Measurements from ENCODE around the gene RRAS2. TPM values are rescaled to one million over a fixed set of nuclear protein-coding genes. Genes with fewer than 3 reads are reported as not detected.
"Not testable (repeated sequence)": the region's sequence is repeated elsewhere in the genome, so short reads cannot be mapped to it uniquely, and the experiment has no call there.

Gene RRAS2
- total RNA-seq, 4 donors from 2014 or later = 35.5 to 162 (median 77.6) TPM

DNA sequence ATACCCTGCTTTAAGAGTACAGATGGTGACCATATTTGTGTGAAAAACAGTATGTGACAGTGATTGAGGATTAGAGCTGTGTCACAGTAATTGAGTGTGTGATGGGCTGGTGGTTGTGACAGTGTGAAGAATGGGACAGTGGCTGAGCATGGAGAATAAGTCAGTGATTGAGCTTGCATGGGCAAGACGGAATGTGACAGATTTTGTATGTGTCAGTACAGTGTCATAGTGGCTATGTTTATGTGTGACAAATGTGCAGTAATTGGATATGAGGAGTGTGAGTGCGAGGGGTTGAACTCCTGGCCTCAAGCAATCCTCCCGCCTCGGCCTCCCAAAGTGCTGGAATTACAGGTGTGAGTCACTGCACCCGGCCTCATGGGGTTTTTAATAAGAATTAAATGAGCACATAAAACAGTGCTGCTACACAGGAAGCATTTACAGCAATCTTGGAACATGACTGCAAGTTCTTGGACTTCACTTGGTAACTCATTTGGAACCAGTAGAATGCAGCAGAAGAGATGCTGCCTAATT, 583 bp upstream of the RRAS2 start:
- no peak for DNase-seq
- no peaks in the 10 kb centered on the region for H3K27me3 ChIP-seq
- H3K4me1 ChIP-seq = no peaks in the 10 kb centered on the region
- H3K9me3 ChIP-seq = no peaks in the 10 kb centered on the region
- H3K36me3 ChIP-seq = no peaks in the 10 kb centered on the region
- H3K4me3 ChIP-seq = peak overlapping the region in 3 of 4 donors; percentile 96 to 99 (median 98)
- H3K27ac ChIP-seq = peak overlapping the region in 2 of 4 donors; percentile 89 to 91
- TF ChIP-seq POLR2A (IDR thresholded peaks at IDR 0.05) (no peak), CTCF (IDR thresholded peaks at IDR 0.05) (no peak)

- DNase-seq = peak; percentile 23 to 82 (median 73)
- Histone ChIP-seq H3K27ac (peak overlapping the region; percentile 89 to 91 (median 90)), H3K9me3 (no peaks in the 10 kb centered on the region), H3K36me3 (no peaks in the 10 kb centered on the region), H3K4me3 (peak overlapping the region; percentile 92 to 99 (median 97)), H3K4me1 (no peaks in the 10 kb centered on the region), H3K27me3 (no peaks in the 10 kb centered on the region)
- TF ChIP-seq POLR2A (IDR thresholded peaks at IDR 0.05) = peak in 1 of 2 donors; percentile 35
- no peak for TF ChIP-seq CTCF (IDR thresholded peaks at IDR 0.05)
Measured at GRCh38 chr11:14357881-14358728, 878 bp downstream of the RRAS2 start.

- no peaks in the 10 kb centered on the region for H3K27me3 ChIP-seq
- no peak for DNase-seq
- H3K4me3 ChIP-seq = no peak overlapping the region
- no peaks in the 10 kb centered on the region for H3K4me1 ChIP-seq
- no peaks in the 10 kb centered on the region for H3K36me3 ChIP-seq
- no peaks in the 10 kb centered on the region for H3K9me3 ChIP-seq
- TF ChIP-seq CTCF (IDR thresholded peaks at IDR 0.05) = no peak
- no peak overlapping the region for H3K27ac ChIP-seq
Measured at GRCh38 chr11:14356342-14356741, 2.6 kb downstream of the RRAS2 start.

DNA sequence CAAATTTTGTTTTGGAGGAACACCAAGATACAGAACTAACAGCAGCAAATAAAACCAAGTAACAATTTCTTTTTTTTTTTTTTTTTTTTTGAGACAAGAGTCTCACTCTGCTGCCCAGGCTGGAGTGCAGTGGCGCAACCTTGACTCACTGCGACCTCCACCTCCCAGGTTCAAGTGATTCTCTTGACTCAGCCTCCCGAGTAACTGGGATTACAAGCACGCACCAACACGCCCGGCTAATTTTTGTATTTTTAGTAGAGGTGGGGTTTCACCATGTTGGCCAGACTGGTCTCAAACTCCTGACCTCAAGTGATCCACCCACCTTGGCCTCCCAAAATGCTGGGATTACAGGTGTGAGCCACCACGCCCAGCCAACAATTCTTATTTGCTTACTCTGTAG, 4.4 kb downstream of the RRAS2 start:
- H3K4me1 ChIP-seq, H3K27me3 ChIP-seq, H3K4me3 ChIP-seq, H3K27ac ChIP-seq, H3K36me3 ChIP-seq, DNase-seq, H3K9me3 ChIP-seq: not testable (repeated sequence)

- no peak overlapping the region for H3K27ac ChIP-seq
- TF ChIP-seq CTCF (IDR thresholded peaks at IDR 0.05) (no peak), POLR2A (IDR thresholded peaks at IDR 0.05) (no peak)
- no peaks in the 10 kb centered on the region for H3K36me3 ChIP-seq
- no peaks in the 10 kb centered on the region for H3K27me3 ChIP-seq
- H3K4me1 ChIP-seq = no peaks in the 10 kb centered on the region
- DNase-seq = no peak
- no peak overlapping the region for H3K4me3 ChIP-seq
- no peaks in the 10 kb centered on the region for H3K9me3 ChIP-seq
Measured at GRCh38 chr11:14350716-14351238, 8.2 kb downstream of the RRAS2 start.

GRCh38 chr11:14350215-14350614, 8.8 kb downstream of the RRAS2 start:
- no peak for TF ChIP-seq CTCF (IDR thresholded peaks at IDR 0.05)
- TF ChIP-seq POLR2A (IDR thresholded peaks at IDR 0.05) = no peak

More at GRCh38 chr11:14350215-14350614, 8.8 kb downstream of the RRAS2 start:
- DNase-seq = no peak
- Histone ChIP-seq H3K36me3 (no peaks in the 10 kb centered on the region), H3K27ac (no peak overlapping the region), H3K4me1 (no peaks in the 10 kb centered on the region), H3K4me3 (no peak overlapping the region), H3K9me3 (no peaks in the 10 kb centered on the region), H3K27me3 (no peaks in the 10 kb centered on the region)

All from Peyer's patch (tissue), 4 donors.